GM18507 (cell line): Measurements from ENCODE around the gene C1QA.
A peak's percentile ranks its signal among the peaks of the same experiment; 100 is the strongest.

ENCODE experiments used
- DNase-seq: peaks from one replicate; pipeline ENCODE4 v3.0.0; 2011; ENCODE audit warnings: low read depth; ENCODE audit not compliant: insufficient read length; ENCODE audit errors: extremely low spot score
- FAIRE-seq: peaks from 2 replicates; lab custom pipeline; 2011; peaks lifted over from hg19 to GRCh38; lab: Jason Lieb, UNC

C1QA gene

DNA sequence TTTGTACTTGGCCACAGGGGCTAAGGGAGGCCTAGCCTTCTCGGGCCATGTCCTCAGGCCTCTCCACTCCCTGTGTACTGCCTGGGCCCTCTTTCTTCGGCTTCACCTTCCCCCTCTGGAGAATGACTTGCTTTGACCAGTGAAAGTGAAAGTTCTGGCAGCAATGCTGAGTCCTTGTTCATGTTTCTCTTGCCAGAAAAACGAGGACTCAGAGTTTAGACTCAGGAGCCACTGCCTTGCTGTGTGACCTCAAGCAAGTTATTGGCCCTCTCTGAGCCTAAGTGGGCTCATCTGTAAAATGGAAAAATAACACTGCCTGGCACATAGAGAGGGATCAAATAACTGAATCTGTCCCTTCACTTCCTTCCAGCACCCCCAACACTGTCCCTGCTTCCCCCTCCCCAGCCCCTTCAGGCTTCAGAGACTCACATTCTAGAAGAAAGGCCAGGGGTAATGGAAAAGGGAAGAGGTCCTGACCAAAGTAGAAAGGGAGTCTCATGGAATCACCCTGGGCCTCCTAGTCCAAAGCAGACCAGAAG, 1.5 kb downstream of the C1QA start:
- DNase-seq (no peak), FAIRE-seq (no peak)

DNA sequence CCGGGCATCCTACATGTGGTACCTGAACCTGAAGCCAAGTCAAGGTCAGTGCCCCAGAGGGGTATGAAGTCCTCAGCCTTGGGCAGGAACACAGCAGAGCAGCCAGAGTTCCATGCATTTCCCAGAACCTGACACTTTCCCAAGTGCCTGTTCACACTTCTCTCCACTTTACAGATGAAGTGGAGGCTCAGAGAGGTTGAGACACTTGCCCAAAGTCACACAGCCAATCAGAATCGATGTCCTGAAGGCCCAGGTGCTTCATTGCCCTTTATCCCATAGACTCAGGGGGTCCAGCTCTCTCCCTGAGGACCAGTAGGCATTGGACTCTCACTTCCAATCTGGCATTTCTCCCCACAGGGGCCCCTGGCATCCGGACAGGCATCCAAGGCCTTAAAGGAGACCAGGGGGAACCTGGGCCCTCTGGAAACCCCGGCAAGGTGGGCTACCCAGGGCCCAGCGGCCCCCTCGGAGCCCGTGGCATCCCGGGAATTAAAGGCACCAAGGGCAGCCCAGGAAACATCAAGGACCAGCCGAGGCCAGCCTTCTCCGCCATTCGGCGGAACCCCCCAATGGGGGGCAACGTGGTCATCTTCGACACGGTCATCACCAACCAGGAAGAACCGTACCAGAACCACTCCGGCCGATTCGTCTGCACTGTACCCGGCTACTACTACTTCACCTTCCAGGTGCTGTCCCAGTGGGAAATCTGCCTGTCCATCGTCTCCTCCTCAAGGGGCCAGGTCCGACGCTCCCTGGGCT, 2.2 kb downstream of the C1QA start:
- FAIRE-seq = no peak
- DNase-seq = no peak

DNA sequence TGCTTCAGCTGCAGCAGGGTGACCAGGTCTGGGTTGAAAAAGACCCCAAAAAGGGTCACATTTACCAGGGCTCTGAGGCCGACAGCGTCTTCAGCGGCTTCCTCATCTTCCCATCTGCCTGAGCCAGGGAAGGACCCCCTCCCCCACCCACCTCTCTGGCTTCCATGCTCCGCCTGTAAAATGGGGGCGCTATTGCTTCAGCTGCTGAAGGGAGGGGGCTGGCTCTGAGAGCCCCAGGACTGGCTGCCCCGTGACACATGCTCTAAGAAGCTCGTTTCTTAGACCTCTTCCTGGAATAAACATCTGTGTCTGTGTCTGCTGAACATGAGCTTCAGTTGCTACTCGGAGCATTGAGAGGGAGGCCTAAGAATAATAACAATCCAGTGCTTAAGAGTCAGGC, 2.9 kb downstream of the C1QA start:
- no peak for FAIRE-seq
- no peak for DNase-seq

DNA sequence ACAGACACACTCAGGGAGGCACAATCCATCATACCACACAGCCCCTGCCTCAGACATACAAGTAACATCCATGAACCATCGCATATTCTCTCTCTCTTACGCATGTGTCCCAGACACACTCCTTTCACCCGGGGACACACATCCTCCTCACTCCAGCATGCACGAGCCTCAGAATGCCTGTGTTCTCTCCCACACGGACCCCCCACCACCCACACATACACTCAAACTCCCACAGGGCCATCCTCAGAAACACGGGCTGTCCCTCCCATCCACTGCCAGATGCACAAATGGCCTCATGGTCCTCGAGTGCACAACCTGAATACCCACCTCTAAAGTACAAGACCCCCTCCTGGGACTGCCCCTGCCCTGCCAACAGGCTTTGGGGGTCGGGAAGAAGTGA, 4.8 kb downstream of the C1QA start:
- FAIRE-seq (no peak), DNase-seq (no peak)

DNA sequence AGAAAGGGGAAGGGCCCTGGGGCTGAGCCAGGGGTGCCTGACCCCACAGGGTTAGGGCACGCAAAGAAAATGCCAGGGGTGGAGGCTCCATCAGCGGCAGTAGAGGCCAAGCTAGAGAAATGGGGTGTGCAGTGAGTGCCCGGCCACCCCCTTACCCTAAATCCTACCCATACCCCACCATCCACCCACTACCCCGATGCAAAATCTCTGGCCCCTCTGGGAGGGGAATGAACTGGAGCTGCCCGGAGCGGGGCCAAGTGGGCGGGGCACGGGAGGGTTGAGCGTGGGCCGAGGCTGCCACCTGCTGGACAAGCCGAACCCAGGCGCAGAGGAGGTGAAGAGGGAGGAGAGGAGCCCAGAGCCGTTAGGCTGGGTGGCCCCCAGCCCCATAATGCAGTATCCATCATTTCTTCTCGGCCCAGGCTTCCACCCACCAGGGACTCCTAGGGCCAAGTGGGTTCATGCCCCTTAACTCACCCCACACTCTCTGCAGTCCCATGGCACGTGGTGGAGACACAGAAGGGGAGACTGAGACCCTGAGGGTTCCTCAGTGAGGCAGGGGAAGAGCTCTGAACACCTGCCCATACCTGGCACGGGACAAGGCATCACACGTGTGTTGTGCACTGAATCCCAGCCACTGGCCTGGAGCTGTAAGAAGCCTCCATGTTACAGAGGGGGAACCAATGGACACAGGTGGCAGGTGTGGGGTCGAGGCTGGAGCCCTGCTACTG, 5.6 kb downstream of the C1QA start:
- FAIRE-seq = peak; percentile 66

DNA sequence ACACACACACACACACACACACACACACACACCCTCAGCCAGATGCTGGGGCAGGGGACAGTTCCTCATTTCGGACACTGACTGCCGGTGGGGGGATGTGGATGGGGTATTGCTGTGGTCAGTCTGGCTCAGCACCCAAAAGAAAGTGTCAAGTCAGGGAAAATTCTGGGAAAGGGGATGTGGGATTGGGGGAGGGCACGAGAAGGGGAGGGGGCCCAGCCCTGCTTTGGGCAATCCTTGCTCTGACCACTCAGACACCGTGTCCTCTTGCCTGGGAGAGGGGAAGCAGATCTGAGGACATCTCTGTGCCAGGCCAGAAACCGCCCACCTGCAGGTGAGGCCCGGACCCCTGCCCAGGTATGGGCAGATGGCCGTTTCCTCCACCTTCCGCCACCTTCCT, 7.0 kb downstream of the C1QA start, which contains the start of gene C1QC:
Gene C1QC (plus strand): TSS at position 253 of the 400 bp plus-strand sequence. CDS start 391 bp downstream, outside the sequence.
- DNase-seq (no peak), FAIRE-seq (no peak)

More for the DNA sequence above, 5.6 kb downstream of the C1QA start:
- DNase-seq = peak; percentile 65

DNA sequence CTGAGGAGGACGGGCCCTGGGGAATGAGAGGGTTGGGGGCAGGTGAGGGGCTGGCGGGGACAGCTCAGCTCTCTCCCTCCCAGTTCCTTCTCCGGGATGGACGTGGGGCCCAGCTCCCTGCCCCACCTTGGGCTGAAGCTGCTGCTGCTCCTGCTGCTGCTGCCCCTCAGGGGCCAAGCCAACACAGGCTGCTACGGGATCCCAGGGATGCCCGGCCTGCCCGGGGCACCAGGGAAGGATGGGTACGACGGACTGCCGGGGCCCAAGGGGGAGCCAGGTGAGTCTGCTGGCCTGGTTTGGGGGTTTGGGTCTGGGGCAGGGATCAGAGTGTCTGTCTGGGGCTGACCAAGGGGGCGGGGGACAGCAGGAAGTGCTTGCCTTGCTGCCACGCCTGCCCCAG, 7.5 kb downstream of the C1QA start:
- no peak for FAIRE-seq
- no peak for DNase-seq

DNA sequence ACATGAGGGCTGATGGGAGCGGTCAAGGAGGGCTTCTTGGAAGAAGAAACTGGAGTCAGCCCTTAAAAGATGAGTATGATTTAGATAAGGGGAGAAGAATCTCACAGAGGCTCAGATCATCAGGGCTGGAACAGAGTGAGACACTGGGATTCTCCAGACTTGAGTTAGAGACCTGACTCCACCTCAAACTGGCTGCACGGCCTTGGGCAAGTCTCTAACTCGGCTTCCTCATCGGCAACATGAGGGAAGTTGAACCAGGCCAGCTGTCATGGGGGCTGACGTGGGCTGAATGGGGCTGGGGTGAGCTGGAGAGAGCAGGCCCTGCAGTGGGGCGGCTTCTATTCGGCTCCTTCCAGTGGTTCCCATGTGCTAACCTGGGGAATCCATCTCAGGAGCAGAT, 9.5 kb downstream of the C1QA start:
- FAIRE-seq = no peak
- no peak for DNase-seq

DNA sequence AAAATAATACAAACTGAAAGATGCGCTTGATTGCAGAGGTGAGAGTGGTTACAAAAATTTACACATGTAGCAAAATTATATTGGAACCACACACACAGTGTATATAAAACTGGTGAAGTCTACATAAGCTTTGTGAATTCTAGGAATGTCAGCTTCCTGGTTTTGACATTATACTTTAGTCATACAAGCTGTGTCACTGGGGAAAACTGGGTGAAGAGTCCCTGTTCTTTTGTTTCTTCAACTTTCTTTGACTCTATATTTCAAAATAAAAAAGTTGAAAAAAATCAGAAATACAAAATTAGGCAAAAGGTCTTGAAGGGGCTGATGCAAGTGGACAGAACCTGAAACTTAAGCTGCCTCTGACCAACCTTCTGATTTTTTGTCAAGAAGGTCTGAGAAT, 10.0 kb downstream of the C1QA start:
- no peak for FAIRE-seq
- no peak for DNase-seq

DNA sequence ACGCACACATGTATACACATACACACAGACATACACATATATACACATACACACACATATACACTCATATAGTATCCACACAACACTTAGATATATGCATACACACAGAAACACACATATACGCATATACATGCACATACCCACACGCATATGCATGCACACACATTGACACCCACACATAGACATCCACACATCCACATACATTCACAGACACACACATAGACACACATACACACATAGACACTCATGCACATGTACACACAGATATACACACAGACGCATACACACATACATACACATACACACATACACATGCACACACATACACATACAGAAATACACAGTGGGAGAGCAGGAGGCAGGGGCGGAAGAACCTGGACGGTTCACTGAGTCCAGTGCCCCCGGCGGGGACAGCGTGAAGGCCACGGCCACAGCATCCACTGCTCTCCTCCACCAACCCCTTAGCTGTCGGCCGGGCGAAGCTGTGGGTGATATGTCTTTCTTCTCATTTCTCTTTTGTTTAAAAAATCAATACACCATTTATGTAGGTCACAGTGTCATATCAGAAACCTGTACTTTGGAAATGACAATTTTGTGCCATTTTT, 13.8 kb downstream of the C1QA start:
- DNase-seq (no peak), FAIRE-seq (no peak)

DNA sequence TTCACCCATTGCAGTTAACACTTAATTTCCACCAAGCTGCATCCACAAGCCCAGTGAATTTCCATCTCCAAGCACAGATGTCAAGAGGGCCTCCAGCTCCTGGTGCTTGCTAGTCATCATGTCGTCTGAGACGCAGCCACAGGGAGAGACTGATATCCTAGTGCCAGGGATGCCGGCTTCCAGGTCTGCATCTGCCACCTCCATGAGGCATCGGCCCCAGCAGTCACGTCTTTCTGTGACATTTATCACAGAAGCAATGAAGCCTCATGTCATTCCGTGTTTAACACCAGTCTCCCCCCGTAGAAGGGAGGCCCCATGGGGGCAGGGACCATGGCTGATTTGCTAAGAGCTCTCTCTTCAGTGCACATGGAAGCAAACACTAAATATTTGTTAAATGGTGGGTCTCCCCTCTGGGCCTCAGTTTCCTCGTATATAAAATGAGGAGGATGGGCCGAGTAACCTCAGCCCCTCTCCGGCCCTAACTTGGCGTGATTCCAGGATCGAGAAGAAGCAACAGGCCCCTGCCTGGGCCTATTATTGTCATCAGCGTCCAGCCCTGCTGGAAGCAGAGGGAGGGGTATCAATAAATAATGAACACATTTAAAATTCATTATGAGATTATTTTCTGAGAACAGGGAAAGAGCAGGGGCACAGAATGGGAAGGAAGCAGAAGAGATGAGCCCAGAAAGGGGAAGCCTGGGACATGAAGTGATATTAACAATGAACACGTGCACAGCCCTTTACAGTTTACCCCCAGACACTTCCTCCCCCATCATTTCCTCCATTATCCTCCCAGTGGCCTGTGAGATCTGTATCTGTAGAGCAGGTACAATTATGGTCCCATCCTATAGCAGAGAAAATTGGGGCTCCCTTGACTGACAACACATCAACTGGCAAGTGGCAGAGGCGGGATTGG, 15.8 kb downstream of the C1QA start:
- no peak for FAIRE-seq
- DNase-seq = no peak

DNA sequence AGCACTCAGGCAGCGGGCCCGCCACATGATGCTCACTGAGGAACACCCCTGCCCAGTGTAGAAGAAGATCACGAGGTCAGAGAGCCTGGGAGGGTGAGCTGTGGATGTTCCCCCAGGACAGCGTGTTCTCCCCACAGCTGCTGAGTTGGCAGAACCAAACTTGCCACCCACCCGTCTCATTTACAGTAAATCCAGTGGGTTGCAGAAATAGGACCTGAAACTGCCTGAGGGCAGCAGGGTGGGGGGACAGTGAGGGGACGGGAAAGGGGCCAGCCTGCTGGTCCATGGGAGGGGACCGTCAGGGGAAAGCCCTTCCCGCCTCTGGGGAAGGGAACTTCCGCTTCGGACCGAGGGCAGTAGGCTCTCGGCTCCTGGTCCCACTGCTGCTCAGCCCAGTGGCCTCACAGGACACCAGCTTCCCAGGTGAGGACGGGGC, 16.5 kb downstream of the C1QA start, which contains the start of gene C1QB:
Gene C1QB (plus strand): TSS at position 356 of the 436 bp plus-strand sequence. CDS start 6,227 bp downstream, outside the sequence.
- FAIRE-seq (no peak), DNase-seq (no peak)

DNA sequence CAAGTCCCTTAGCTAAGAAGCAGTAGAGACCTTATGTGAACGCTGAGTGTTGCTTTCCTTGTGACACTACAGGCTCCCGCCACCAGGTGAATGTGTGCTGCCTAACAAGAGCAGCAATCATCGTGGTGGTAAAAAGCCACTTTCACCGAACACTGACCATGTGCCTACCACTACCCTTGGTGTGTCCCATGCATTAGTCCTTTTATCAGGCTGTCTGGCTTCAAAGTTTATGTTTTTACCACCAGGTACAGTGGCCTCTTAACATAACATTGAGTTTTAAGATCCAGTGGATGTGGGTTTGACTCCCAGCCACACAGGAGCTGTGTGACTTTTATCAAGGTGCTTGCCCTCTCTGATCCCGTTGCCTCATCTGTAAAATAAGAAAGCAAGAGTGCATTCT, 18.3 kb downstream of the C1QA start:
- FAIRE-seq = no peak
- DNase-seq = no peak

DNA sequence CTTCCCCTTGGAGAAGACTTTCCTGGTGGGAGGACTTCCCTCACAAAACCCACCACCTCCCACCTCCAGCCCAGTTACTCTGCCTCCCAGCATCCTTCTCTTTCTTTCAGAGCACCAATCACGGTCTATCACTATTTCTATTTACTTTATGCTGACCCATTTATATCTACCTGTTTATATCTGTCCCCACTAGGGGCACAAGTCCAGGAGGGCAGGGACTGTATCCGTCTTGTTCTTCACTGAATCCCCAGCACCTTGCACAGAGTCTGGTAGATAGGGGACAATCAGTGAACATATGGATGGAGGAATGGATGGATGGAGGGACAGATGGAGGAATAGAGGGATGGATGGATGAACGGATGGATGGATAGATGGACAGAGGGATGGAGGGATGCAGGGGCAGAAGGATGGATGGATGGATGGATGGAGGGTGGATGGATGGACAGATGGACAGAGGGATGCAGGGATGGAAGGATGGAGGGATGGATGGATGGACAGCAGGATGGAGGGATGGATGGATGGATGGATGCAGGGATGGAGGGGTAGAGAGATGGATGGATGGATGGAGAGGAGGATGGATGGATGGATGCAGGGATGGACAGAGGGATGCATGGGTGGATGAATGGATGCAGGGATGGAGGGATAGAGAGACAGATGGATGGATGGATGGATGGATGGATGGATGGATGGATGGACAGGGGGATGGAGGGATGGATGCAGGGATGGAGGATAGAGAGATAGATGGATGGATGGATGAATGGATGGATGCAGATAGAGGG, 22.1 kb downstream of the C1QA start:
- FAIRE-seq (no peak), DNase-seq (no peak)

DNA sequence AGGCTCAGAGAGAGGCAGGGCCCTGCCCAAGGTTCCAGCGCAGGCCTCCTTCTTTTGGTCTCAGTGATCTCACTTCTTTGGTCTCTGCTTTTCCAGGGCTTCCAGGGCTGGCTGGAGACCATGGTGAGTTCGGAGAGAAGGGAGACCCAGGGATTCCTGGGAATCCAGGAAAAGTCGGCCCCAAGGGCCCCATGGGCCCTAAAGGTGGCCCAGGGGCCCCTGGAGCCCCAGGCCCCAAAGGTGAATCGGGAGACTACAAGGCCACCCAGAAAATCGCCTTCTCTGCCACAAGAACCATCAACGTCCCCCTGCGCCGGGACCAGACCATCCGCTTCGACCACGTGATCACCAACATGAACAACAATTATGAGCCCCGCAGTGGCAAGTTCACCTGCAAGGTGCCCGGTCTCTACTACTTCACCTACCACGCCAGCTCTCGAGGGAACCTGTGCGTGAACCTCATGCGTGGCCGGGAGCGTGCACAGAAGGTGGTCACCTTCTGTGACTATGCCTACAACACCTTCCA, 24.4 kb downstream of the C1QA start:
- FAIRE-seq (no peak), DNase-seq (no peak)

DNA sequence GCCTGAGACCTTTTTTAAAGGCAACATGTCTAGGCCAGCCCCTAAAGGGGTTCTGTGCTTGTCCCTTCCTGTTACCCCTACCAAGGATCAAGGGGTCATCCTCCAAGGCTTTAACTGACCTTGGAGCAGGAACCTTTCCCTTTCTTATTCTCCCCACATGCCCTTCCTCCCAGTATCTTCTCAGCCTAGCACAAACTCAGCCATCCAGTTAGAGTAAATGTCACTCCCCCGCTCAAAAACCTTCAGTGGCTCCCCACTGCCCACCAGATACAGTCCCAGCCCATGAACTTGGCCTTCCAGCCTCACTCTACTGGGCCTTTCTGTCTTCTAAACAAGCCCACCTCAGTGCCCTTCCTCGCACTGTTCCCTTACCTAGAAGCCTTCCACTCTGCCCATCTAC, 25.5 kb downstream of the C1QA start:
- no peak for DNase-seq
- FAIRE-seq = no peak

DNA sequence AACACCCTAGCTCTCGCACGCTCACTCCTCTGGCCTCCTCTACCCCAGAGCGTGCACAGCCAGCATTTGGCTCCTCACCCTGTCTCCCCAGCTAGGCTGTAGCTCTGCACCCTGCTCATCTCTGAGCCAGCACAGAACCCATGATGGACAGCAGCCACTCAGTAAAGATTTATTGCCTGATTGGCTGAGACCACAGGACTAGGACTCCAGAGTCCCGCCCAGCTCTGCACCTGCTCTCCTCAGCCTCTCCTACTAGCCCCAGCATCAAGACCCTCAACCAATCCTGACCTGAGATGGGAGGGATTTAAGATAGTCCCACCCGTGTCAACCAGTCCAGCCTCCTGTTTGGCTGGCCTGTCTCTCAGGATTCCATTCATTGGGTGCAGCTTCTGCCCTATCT, 25.9 kb downstream of the C1QA start:
- DNase-seq (no peak), FAIRE-seq (no peak)

DNA sequence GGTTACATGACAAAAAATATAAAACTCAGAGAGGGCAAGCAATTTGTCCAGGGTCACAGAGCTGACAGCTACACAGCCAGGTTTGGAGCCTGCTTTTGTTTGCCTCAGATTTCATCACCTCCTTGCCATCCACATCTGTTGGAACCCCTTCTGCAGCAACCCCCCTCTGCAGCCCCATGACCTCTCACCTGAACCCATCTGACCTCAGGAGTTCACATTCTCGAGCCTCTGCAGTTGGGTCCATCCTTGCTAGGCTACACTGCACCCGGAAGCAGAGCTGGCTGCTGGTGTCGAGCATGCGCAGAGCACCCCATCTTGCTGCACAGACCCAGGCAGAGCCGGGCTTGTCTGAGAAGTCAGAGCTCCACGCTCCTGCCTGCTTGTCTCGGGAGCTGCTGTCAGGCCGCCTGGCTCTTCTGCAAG, 26.6 kb downstream of the C1QA start:
- FAIRE-seq (no peak), DNase-seq (no peak)
